ENCODE measurements around the gene IFFO2. TPM values are rescaled to one million over a fixed set of nuclear protein-coding genes. Genes with fewer than 3 reads are reported as not detected.
"Not testable (repeated sequence)": the region's sequence is repeated elsewhere in the genome, so short reads cannot be mapped to it uniquely, and the experiment has no call there.

IFFO2 gene
- total RNA-seq, 1 donor from 2014 or later = 24.4 TPM

DNA sequence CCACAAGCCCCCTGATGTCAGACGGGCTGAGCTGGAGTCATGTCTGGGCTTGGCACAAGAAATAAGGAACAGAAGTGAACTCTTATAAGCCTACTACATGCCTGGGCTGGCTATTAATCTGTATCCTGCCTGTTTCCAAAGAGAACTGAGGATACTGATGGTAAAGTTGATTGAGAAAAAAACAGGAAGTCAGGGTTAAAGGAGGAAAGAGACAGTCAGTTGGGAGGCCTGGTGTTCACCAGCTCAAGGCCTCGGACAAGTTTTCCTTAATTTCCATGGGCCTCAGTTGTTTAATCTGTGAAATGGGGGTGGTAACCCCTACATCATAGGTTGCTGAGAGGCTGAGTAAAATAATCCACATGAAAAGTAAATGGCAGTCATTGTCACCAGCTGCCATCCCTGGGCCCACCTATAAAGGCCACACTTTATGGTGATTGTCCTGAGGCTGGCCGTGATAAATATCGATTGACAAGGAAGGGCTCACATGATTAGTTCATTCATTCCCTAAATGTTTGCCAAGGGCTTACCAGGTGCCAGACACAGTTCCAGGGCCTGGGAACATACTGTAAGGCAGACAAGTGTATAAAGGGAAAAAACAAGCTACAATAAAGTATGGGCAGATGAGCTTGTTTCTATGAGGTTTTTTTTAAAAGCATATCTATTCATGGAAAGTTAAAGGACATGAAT lies 57.0 kb downstream of the IFFO2 start:
- Mint-ChIP-seq H3K27ac (no peak overlapping the region), H3K4me1 (ENCODE audit: low read depth) (peaks cover 21% of the 10 kb centered on the region), H3K36me3 (ENCODE audit: insufficient read depth) (peaks cover 3% of the 10 kb centered on the region), H3K27me3 (no peaks in the 10 kb centered on the region), H3K9me3 (ENCODE audit: low read depth) (no peaks in the 10 kb centered on the region), H3K4me3 (ENCODE audit: low read depth) (no peak overlapping the region)
- no peak for DNase-seq (ENCODE audit: low spot score, unreplicated experiment)
- TF ChIP-seq, protein P1, sequence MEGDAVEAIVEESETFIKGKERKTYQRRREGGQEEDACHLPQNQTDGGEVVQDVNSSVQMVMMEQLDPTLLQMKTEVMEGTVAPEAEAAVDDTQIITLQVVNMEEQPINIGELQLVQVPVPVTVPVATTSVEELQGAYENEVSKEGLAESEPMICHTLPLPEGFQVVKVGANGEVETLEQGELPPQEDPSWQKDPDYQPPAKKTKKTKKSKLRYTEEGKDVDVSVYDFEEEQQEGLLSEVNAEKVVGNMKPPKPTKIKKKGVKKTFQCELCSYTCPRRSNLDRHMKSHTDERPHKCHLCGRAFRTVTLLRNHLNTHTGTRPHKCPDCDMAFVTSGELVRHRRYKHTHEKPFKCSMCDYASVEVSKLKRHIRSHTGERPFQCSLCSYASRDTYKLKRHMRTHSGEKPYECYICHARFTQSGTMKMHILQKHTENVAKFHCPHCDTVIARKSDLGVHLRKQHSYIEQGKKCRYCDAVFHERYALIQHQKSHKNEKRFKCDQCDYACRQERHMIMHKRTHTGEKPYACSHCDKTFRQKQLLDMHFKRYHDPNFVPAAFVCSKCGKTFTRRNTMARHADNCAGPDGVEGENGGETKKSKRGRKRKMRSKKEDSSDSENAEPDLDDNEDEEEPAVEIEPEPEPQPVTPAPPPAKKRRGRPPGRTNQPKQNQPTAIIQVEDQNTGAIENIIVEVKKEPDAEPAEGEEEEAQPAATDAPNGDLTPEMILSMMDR (IDR thresholded peaks at IDR 0.05; ENCODE audit: unreplicated experiment) = no peak

DNA sequence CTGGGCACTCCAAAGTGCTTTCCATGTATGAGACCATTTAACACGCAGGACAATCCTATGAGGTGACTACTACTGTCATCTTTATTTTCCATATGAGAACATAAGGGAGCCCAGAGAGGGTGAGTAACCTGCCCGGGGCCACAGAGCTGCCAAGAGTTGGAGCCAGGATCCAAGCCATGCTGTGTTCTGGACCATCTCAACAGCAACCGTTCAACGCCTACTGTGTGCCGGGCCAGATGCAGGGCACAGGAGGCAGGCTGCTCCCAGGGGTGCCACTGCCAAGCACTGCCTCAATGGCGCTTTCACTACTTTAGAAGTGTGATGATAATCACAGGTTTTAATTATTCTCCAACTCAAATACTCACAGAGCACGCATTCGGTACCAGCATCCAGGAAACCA lies 57.9 kb downstream of the IFFO2 start:
- Mint-ChIP-seq H3K36me3 (ENCODE audit: insufficient read depth) (peaks cover 3% of the 10 kb centered on the region), H3K4me3 (ENCODE audit: low read depth) (no peak overlapping the region), H3K9me3 (ENCODE audit: low read depth) (no peaks in the 10 kb centered on the region), H3K27ac (no peak overlapping the region), H3K27me3 (no peaks in the 10 kb centered on the region), H3K4me1 (ENCODE audit: low read depth) (peaks cover 19% of the 10 kb centered on the region)
- no peak for DNase-seq (ENCODE audit: low spot score, unreplicated experiment)
- TF ChIP-seq, protein P1 (IDR thresholded peaks at IDR 0.05; ENCODE audit: unreplicated experiment) = no peak

DNA sequence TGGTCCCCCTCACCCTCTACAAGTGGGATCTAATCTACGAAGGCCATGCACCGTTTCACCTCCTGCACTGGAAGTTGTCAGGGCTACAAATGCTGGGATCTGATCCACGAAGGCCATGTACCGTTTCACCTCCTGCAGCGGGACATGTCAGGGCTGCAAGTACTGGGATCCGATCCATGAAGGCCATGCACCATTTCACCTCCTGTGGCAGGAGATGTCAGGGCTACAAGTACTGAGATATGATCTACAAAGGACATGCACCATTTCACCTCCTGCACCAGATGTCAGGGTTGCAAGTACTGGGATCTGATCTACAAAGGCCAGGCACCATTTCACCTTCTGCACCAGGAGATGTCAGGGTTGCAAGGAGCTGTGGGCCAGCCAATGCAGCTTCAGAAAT lies 61.2 kb downstream of the IFFO2 start:
- H3K27me3 Mint-ChIP-seq = no peaks in the 10 kb centered on the region
- H3K27ac Mint-ChIP-seq = no peak overlapping the region

DNA sequence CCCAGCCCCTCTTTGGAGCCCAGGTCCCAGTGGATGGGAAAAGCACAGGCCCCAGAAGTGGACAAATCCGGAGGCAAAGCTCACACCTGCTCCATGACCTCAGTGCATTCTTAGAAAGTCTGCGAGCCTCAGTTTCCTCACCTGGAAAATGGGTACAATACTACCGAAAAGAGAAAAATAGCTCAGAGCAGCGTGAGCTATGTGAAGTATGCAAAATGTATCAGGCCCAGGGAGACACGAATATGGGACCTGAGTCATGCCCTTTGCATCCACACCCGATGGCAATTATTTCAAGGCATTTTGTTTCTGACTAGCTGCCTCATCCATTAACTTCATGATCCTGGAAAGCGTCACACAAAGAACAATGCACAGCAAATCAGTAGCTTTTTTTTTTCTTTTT lies 63.4 kb downstream of the IFFO2 start:
- no peak for DNase-seq (ENCODE audit: low spot score, unreplicated experiment)
- no peak overlapping the region for H3K27ac Mint-ChIP-seq
- H3K4me1 Mint-ChIP-seq (ENCODE audit: low read depth) = peaks cover 3% of the 10 kb centered on the region
- H3K9me3 Mint-ChIP-seq (ENCODE audit: low read depth) = no peaks in the 10 kb centered on the region
- no peak overlapping the region for H3K4me3 Mint-ChIP-seq (ENCODE audit: low read depth)
- TF ChIP-seq, protein P1 (IDR thresholded peaks at IDR 0.05; ENCODE audit: unreplicated experiment) = no peak
- H3K27me3 Mint-ChIP-seq = no peaks in the 10 kb centered on the region
- peaks cover 1% of the 10 kb centered on the region for H3K36me3 Mint-ChIP-seq (ENCODE audit: insufficient read depth)

More for the DNA sequence above, 61.2 kb downstream of the IFFO2 start:
- peaks cover 3% of the 10 kb centered on the region for H3K36me3 Mint-ChIP-seq (ENCODE audit: insufficient read depth)
- peaks cover 5% of the 10 kb centered on the region for H3K4me1 Mint-ChIP-seq (ENCODE audit: low read depth)
- H3K9me3 Mint-ChIP-seq (ENCODE audit: low read depth) = no peaks in the 10 kb centered on the region
- no peak for DNase-seq (ENCODE audit: low spot score, unreplicated experiment)
- H3K4me3 Mint-ChIP-seq (ENCODE audit: low read depth) = no peak overlapping the region
- TF ChIP-seq, protein P1 (IDR thresholded peaks at IDR 0.05; ENCODE audit: unreplicated experiment) = no peak

DNA sequence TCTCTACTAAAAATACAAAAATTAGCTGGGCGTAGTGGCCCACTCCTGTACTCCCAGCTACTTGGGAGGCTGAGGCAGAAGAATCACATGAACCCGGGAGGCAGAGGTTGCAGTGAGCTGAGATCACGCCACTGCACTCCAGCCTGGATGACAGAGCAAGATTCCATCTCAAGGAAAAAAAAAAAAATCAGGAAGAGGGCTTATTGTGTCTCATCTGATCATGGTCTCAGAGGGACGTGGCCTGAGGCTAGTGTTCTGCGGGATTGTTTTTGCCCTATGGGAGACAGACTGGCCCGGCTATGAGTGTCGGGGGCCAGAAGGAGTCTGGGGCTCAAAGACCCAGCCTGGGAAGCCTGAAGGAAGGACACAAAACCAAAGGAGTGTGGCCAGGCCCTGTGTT lies 64.6 kb downstream of the IFFO2 start:
- DNase-seq (ENCODE audit: low spot score, unreplicated experiment) = not testable (repeated sequence)

DNA sequence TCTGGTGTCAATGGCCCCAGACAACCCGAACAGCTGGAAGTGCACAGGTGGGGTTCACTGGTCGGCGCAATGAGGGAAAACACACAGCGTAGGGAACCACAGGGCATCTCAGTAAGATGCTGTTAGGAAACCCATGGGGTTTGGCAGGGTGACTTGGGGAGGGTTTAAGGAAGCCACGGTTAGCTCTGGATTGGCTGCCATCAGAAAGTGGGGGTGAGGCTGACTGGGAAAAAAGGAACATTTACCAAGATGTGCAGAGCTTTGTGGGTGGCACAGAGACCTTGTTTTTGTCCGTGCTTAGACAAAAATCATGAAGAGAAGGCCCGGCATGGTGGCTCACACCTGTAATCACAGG lies 65.1 kb downstream of the IFFO2 start:
- no peak overlapping the region for H3K27ac Mint-ChIP-seq
- TF ChIP-seq, protein P1 (IDR thresholded peaks at IDR 0.05; ENCODE audit: unreplicated experiment) = no peak
- H3K27me3 Mint-ChIP-seq = no peaks in the 10 kb centered on the region
- no peaks in the 10 kb centered on the region for H3K36me3 Mint-ChIP-seq (ENCODE audit: insufficient read depth)
- H3K4me1 Mint-ChIP-seq (ENCODE audit: low read depth) = peaks cover 3% of the 10 kb centered on the region
- no peak for DNase-seq (ENCODE audit: low spot score, unreplicated experiment)
- H3K9me3 Mint-ChIP-seq (ENCODE audit: low read depth) = no peaks in the 10 kb centered on the region
- no peak overlapping the region for H3K4me3 Mint-ChIP-seq (ENCODE audit: low read depth)

More for the DNA sequence above, 64.6 kb downstream of the IFFO2 start:
- H3K4me1 Mint-ChIP-seq (ENCODE audit: low read depth); H3K4me3 Mint-ChIP-seq (ENCODE audit: low read depth); H3K27me3 Mint-ChIP-seq; H3K9me3 Mint-ChIP-seq (ENCODE audit: low read depth); H3K36me3 Mint-ChIP-seq (ENCODE audit: insufficient read depth); H3K27ac Mint-ChIP-seq: not testable (repeated sequence)
